Measurements from ENCODE around the gene DCDC1.

GRCh38 chr11:30832831-30833230 is 536.7 kb downstream of the DCDC1 start:
- no peak for TF ChIP-seq EZH2 (IDR thresholded peaks at IDR 0.05; ENCODE audit: low read length, missing control alignments)
- TF ChIP-seq CTCF (conservative IDR thresholded peaks at IDR 0.05 in 1 of 2, IDR thresholded peaks at IDR 0.05 in 1 of 2; ENCODE audit: low read depth in 1 of 2, low read length in 2 of 2): no peak
